Hepatocyte (in vitro differentiated cells): Measurements from ENCODE around the gene KRTAP5-6. TPM values are rescaled to one million over a fixed set of nuclear protein-coding genes. Genes with fewer than 3 reads are reported as not detected.

Source experiments
- DNase-seq: peaks from one replicate; pipeline ENCODE4 v3.0.0-alpha.2; 2016; ENCODE audit warnings: low spot score
- H2AFZ ChIP-seq: fragments of 200-600 bp; sonication (generic); 2 replicates; pipeline ENCODE4 v1.6.0; 2016; ENCODE audit warnings: antibody characterized with exemption, mild to moderate bottlenecking
- H3K27ac ChIP-seq: fragments of 200-600 bp; sonication (generic); 2 replicates; pipeline ENCODE4 v1.5.1; 2016; ENCODE audit warnings: mild to moderate bottlenecking
- H3K27me3 ChIP-seq: fragments of 200-600 bp; sonication (generic); 2 replicates; pipeline ENCODE4 v1.6.1; 2016
- H3K36me3 ChIP-seq: fragments of 200-600 bp; sonication (generic); replicated peaks from 2 replicates; pipeline ENCODE4 v1.5.1; 2016; ENCODE audit warnings: low read depth; ENCODE audit not compliant: insufficient read depth
- H3K4me1 ChIP-seq: fragments of 200-600 bp; sonication (generic); 2 replicates; pipeline ENCODE4 v1.5.1; 2016; ENCODE audit warnings: mild to moderate bottlenecking, moderate library complexity; ENCODE audit not compliant: insufficient read depth
- H3K4me2 ChIP-seq: fragments of 200-600 bp; sonication (generic); 2 replicates; pipeline ENCODE4 v1.6.0; 2016
- H3K4me3 ChIP-seq: fragments of 200-600 bp; sonication (generic); 2 replicates; pipeline ENCODE4 v1.5.1; 2016; ENCODE audit warnings: mild to moderate bottlenecking
- H3K79me2 ChIP-seq: fragments of 200-600 bp; sonication (generic); 2 replicates; pipeline ENCODE4 v1.6.0; 2017; ENCODE audit warnings: mild to moderate bottlenecking
- H3K9me2 ChIP-seq: fragments of 200-600 bp; sonication (generic); replicated peaks from 2 replicates; pipeline ENCODE4 v1.6.0; 2017; ENCODE audit warnings: mild to moderate bottlenecking; ENCODE audit not compliant: insufficient read depth
- H3K9me3 ChIP-seq: fragments of 200-600 bp; sonication (generic); 2 replicates; pipeline ENCODE4 v1.5.1; 2016; ENCODE audit warnings: low read depth, mild to moderate bottlenecking
- H4K20me1 ChIP-seq: fragments of 200-600 bp; sonication (generic); 2 replicates; pipeline ENCODE4 v1.6.0; 2016; ENCODE audit warnings: mild to moderate bottlenecking; ENCODE audit not compliant: insufficient read depth, poor library complexity, severe bottlenecking
- EZH2 ChIP-seq: fragments of 200-600 bp; sonication (generic); IDR thresholded peaks from 2 replicates; pipeline ENCODE4 v1.6.1; 2016; ENCODE audit warnings: antibody characterized with exemption, mild to moderate bottlenecking, borderline replicate concordance
- EZH2phosphoT487 ChIP-seq: fragments of 200-600 bp; sonication (generic); IDR thresholded peaks from one replicate; pipeline ENCODE4 v1.6.1; 2018; ENCODE audit warnings: antibody characterized with exemption, mild to moderate bottlenecking, low read depth, moderate library complexity; ENCODE audit not compliant: unreplicated experiment, severe bottlenecking
- WGBS: methylation state at CpG from one replicate; pipeline ENCODE4 v1.1.6; 2016; ENCODE audit warnings: low lambda C conversion rate; ENCODE audit errors: missing lambda C conversion rate; 5-methylcytosine and 5-hydroxymethylcytosine counted together
- polyA plus RNA-seq: library from polyadenylated mRNA; unstranded; fragments of >200 nt; fragmentation: Nextera tagmentation; extraction: Ambion mirVana; gene quantifications from 2 replicates; pipeline ENCODE4 v1.2.1, GENCODE V29; 2016
- total RNA-seq: library from RNA; depleted of rRNA; stranded (reverse); fragments of >200 nt; gene quantifications from 2 replicates; pipeline ENCODE4 v1.2.3, GENCODE V29; 2014
- TF ChIP-seq, protein P1 (sequence below): fragments of 200-600 bp; sonication (generic); IDR thresholded peaks from 2 replicates; pipeline ENCODE4 v1.5.1; 2016; ENCODE audit warnings: antibody characterized with exemption, mild to moderate bottlenecking; ENCODE audit not compliant: poor library complexity

The KRTAP5-6 gene
- total and polyA plus RNA-seq, 2 experiments from 2014 or later, result not detected

DNA sequence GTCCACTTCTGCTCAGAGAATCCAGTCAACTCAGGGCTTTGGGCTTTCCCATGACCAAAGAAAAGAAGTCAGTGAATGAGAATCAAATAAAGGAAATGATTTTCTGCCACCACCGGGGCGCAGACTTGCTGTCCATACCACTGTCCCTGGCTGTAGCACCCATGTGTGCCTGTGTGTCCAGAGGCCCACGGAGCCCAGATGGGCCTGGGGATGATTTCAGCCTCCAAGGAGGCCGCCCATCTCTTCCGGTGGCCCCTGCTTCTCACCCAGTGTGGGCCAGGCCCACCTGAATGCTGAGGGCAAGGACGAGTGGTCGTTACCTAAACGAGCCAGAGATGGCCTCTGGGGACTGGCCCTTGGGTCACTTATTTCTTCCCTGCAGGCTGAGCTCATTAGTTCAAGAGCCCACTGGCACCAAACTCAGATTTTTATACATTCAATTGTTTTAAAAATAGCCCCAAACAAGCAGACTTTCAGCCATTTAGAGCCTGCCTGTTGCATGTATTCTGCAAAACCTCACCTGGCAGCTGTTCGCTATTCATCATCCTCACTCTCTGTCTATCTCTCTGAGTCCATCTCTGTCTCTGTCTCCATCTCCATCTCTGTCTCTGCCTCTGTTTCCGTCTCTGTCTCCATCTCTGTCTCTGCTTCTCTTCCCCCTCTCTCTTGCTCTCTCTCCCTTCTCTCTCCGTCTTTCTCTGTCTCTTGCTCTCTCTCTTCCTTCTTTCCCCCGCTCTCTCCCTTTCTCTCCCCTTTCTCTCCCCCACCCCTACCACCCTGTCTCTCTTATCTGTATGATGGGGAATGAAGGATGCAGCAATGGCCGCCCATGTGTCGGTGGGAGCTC, 43.2 kb upstream of the KRTAP5-6 start:
- Histone ChIP-seq H3K36me3 (no peaks in the 10 kb centered on the region), H4K20me1 (no peaks in the 10 kb centered on the region), H3K9me3 (no peaks in the 10 kb centered on the region), H3K4me3 (no peak overlapping the region), H3K4me1 (peaks cover 43% of the 10 kb centered on the region), H2AFZ (no peak overlapping the region), H3K79me2 (no peaks in the 10 kb centered on the region), H3K27ac (peak overlapping the region; percentile 86), H3K27me3 (no peaks in the 10 kb centered on the region), H3K4me2 (no peak overlapping the region), H3K9me2 (no peaks in the 10 kb centered on the region)
- WGBS, result 84% methylated on average over 12 of the region's 14 CpGs
- no peak for DNase-seq
- TF ChIP-seq EZH2, result no peak
- no peak for TF ChIP-seq EZH2phosphoT487
- TF ChIP-seq, protein P1, sequence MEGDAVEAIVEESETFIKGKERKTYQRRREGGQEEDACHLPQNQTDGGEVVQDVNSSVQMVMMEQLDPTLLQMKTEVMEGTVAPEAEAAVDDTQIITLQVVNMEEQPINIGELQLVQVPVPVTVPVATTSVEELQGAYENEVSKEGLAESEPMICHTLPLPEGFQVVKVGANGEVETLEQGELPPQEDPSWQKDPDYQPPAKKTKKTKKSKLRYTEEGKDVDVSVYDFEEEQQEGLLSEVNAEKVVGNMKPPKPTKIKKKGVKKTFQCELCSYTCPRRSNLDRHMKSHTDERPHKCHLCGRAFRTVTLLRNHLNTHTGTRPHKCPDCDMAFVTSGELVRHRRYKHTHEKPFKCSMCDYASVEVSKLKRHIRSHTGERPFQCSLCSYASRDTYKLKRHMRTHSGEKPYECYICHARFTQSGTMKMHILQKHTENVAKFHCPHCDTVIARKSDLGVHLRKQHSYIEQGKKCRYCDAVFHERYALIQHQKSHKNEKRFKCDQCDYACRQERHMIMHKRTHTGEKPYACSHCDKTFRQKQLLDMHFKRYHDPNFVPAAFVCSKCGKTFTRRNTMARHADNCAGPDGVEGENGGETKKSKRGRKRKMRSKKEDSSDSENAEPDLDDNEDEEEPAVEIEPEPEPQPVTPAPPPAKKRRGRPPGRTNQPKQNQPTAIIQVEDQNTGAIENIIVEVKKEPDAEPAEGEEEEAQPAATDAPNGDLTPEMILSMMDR, result no peak

GRCh38 chr11:1654388-1655167, 42.4 kb upstream of the KRTAP5-6 start:
- DNase-seq, result peak; percentile 49
- Histone ChIP-seq H3K79me2 (no peaks in the 10 kb centered on the region), H3K4me2 (peak overlapping the region; percentile 18), H3K9me3 (no peaks in the 10 kb centered on the region), H3K4me1 (peaks cover 44% of the 10 kb centered on the region), H3K27me3 (no peaks in the 10 kb centered on the region), H4K20me1 (no peaks in the 10 kb centered on the region), H3K27ac (peak overlapping the region; percentile 86), H3K4me3 (no peak overlapping the region), H3K9me2 (no peaks in the 10 kb centered on the region), H2AFZ (no peak overlapping the region), H3K36me3 (no peaks in the 10 kb centered on the region)
- WGBS, result 46% methylated on average over 21 of the region's 21 CpGs
- TF ChIP-seq, protein P1, result no peak
- TF ChIP-seq EZH2, result no peak
- TF ChIP-seq EZH2phosphoT487, result no peak

GRCh38 chr11:1655168-1656060, 41.6 kb upstream of the KRTAP5-6 start:
- TF ChIP-seq EZH2phosphoT487, result no peak
- no peak for TF ChIP-seq EZH2
- TF ChIP-seq, protein P1, result no peak
- Histone ChIP-seq H3K9me3 (no peaks in the 10 kb centered on the region), H3K27me3 (no peaks in the 10 kb centered on the region), H3K79me2 (no peaks in the 10 kb centered on the region), H3K4me1 (peaks cover 52% of the 10 kb centered on the region), H3K27ac (peak overlapping the region; percentile 86), H3K36me3 (no peaks in the 10 kb centered on the region), H3K4me2 (peak overlapping the region; percentile 18), H3K9me2 (no peaks in the 10 kb centered on the region), H2AFZ (no peak overlapping the region), H4K20me1 (no peaks in the 10 kb centered on the region), H3K4me3 (no peak overlapping the region)
- peak; percentile 11 for DNase-seq
- 89% methylated on average over 25 of the region's 26 CpGs for WGBS
